Tibial nerve (tissue), 4 donors: ENCODE measurements around the gene C20orf202. TPM values are rescaled to one million over a fixed set of nuclear protein-coding genes. Genes with fewer than 3 reads are reported as not detected.
"Not testable (repeated sequence)": the region's sequence is repeated elsewhere in the genome, so short reads cannot be mapped to it uniquely, and the experiment has no call there.

Experiments
- DNase-seq, 2 donors: peaks; one replicate each; pipeline ENCODE4 v3.0.0-alpha.2; 2019; ENCODE audit warnings: low spot score in 2 of 2
- H3K27ac ChIP-seq, 4 donors: fragments of 200-600 bp; sonication (generic) in 3 of 4; one replicate each; pipeline ENCODE4 v1.5.1; 2017 to 2019; ENCODE audit warnings: mild to moderate bottlenecking in 1 of 4
- H3K27me3 ChIP-seq, 2 donors: fragments of 200-600 bp; sonication (generic) in 1 of 2; one replicate each; pipeline versions ENCODE4 v1.5.1 to v1.6.0; 2017 to 2019
- H3K36me3 ChIP-seq, 3 donors: fragments of 200-600 bp; sonication (generic); one replicate each; pipeline ENCODE4 v1.5.1; 2018 to 2019
- H3K4me1 ChIP-seq, 4 donors: fragments of 200-600 bp; sonication (generic) in 3 of 4; one replicate each; pipeline ENCODE4 v1.5.1; 2017 to 2019
- H3K4me3 ChIP-seq, 4 donors: fragments of 200-600 bp; sonication (generic) in 3 of 4; one replicate each; pipeline ENCODE4 v1.5.1; 2017 to 2019; ENCODE audit warnings: mild to moderate bottlenecking in 1 of 4, moderate library complexity in 1 of 4
- H3K9me3 ChIP-seq, 4 donors: fragments of 200-600 bp; sonication (generic) in 3 of 4; one replicate each; pipeline ENCODE4 v1.5.1; 2017 to 2019
- CTCF ChIP-seq, 5 experiments: fragments of 200-600 bp in 3 of 5; fragments of 450-650 bp in 2 of 5; sonication (generic) in 3 of 5; IDR thresholded peaks; one replicate each; pipeline ENCODE4 v1.5.1; 2016 to 2019; ENCODE audit warnings: antibody characterized with exemption in 5 of 5, mild to moderate bottlenecking in 3 of 5, moderate library complexity in 2 of 5
- EP300 ChIP-seq, 2 donors: sonication (generic); formaldehyde crosslinking; IDR thresholded peaks; one replicate each; pipeline ENCODE4 v1.6.1; 2017; ENCODE audit warnings: antibody characterized with exemption in 2 of 2, mild to moderate bottlenecking in 1 of 2
- POLR2A ChIP-seq, 2 donors: fragments of 450-650 bp; IDR thresholded peaks; one replicate each; pipeline ENCODE4 v1.6.1; 2017; ENCODE audit warnings: antibody characterized with exemption in 2 of 2, mild to moderate bottlenecking in 2 of 2, moderate library complexity in 2 of 2
- WGBS, 2 donors: methylation state at CpG; one replicate each; pipeline ENCODE4 v1.1.5; 2018; 5-methylcytosine and 5-hydroxymethylcytosine counted together
- total RNA-seq, 4 donors: library from RNA; depleted of rRNA; stranded (reverse); fragments of >200 nt; gene quantifications; one replicate each; pipeline ENCODE4 v1.1.0, GENCODE V29; 2016

Gene C20orf202
- total RNA-seq, 4 donors from 2014 or later: 0.59 TPM; not detected in 3

GRCh38 chr20:1210501-1210900 is 7.2 kb downstream of the C20orf202 start:
- H3K9me3 ChIP-seq: no peaks in the 10 kb centered on the region
- WGBS, 2 donors: 93% methylated on average over 1 of the region's 1 CpG
- TF ChIP-seq CTCF (IDR thresholded peaks at IDR 0.05) (no peak), EP300 (IDR thresholded peaks at IDR 0.05) (no peak), POLR2A (IDR thresholded peaks at IDR 0.05) (no peak)
- H3K27me3 ChIP-seq: peaks cover 0 to 4% of the 10 kb centered on the region in 2 donors
- H3K36me3 ChIP-seq: no peaks in the 10 kb centered on the region
- H3K4me3 ChIP-seq: no peak overlapping the region
- peaks cover 0 to 11% (median 4%) of the 10 kb centered on the region in 4 donors for H3K4me1 ChIP-seq
- H3K27ac ChIP-seq: no peak overlapping the region
- no peak for DNase-seq

GRCh38 chr20:1212023-1212422 is 8.8 kb downstream of the C20orf202 start:
- Histone ChIP-seq H3K27ac (no peak overlapping the region), H3K36me3 (no peaks in the 10 kb centered on the region), H3K4me1 (peaks cover 0 to 7% (median 4%) of the 10 kb centered on the region in 4 donors), H3K4me3 (no peak overlapping the region), H3K27me3 (peaks cover 0 to 4% of the 10 kb centered on the region in 2 donors), H3K9me3 (no peaks in the 10 kb centered on the region)
- no peak for DNase-seq
- no peak for TF ChIP-seq EP300 (IDR thresholded peaks at IDR 0.05)
- TF ChIP-seq CTCF (IDR thresholded peaks at IDR 0.05): no peak

GRCh38 chr20:1212607-1213396 is 9.5 kb downstream of the C20orf202 start:
- Histone ChIP-seq H3K27ac (no peak overlapping the region), H3K9me3 (no peaks in the 10 kb centered on the region), H3K4me1 (peaks cover 0 to 7% (median 4%) of the 10 kb centered on the region in 4 donors), H3K4me3 (no peak overlapping the region), H3K36me3 (no peaks in the 10 kb centered on the region), H3K27me3 (peaks cover 0 to 4% of the 10 kb centered on the region in 2 donors)
- TF ChIP-seq EP300 (IDR thresholded peaks at IDR 0.05): no peak
- TF ChIP-seq CTCF (IDR thresholded peaks at IDR 0.05): peak; percentile 71 to 82 (median 76)
- DNase-seq: peak in 1 of 2 donors; percentile 64
- 14 to 15% methylated on average over 21 of the region's 21 CpGs for WGBS, 2 donors

GRCh38 chr20:1214838-1215261 is 11.6 kb downstream of the C20orf202 start:
- DNase-seq: no peak
- H3K27me3 ChIP-seq: peaks cover 0 to 4% of the 10 kb centered on the region in 2 donors
- WGBS, 2 donors: 70 to 78% methylated on average over 4 of the region's 4 CpGs
- no peak overlapping the region for H3K27ac ChIP-seq
- peaks cover 0 to 7% (median 4%) of the 10 kb centered on the region in 4 donors for H3K4me1 ChIP-seq
- TF ChIP-seq EP300 (IDR thresholded peaks at IDR 0.05) (no peak), CTCF (IDR thresholded peaks at IDR 0.05) (no peak), POLR2A (IDR thresholded peaks at IDR 0.05) (no peak)
- no peaks in the 10 kb centered on the region for H3K9me3 ChIP-seq
- no peak overlapping the region for H3K4me3 ChIP-seq
- no peaks in the 10 kb centered on the region for H3K36me3 ChIP-seq

GRCh38 chr20:1215386-1216170 is 12.3 kb downstream of the C20orf202 start:
- Histone ChIP-seq H3K4me3 (no peak overlapping the region), H3K27ac (no peak overlapping the region), H3K9me3 (no peaks in the 10 kb centered on the region), H3K27me3 (peaks cover 0 to 4% of the 10 kb centered on the region in 2 donors), H3K4me1 (peaks cover 0 to 7% (median 4%) of the 10 kb centered on the region in 4 donors), H3K36me3 (no peaks in the 10 kb centered on the region)
- 72 to 74% methylated on average over 11 of the region's 11 CpGs for WGBS, 2 donors
- no peak for DNase-seq
- TF ChIP-seq POLR2A (IDR thresholded peaks at IDR 0.05) (no peak), CTCF (IDR thresholded peaks at IDR 0.05) (no peak), EP300 (IDR thresholded peaks at IDR 0.05) (no peak)

GRCh38 chr20:1216527-1217427 is 13.5 kb downstream of the C20orf202 start:
- H3K36me3 ChIP-seq, H3K27ac ChIP-seq, H3K4me1 ChIP-seq, H3K9me3 ChIP-seq, H3K4me3 ChIP-seq, DNase-seq, H3K27me3 ChIP-seq: not testable (repeated sequence)
- 78 to 79% methylated on average over 17 to 19 of the region's 19 CpGs for WGBS, 2 donors

- peaks cover 0 to 18% of the 10 kb centered on the region in 2 donors for H3K27me3 ChIP-seq
- DNase-seq, H3K36me3 ChIP-seq, H3K4me3 ChIP-seq, H3K27ac ChIP-seq: not testable (repeated sequence)
- peaks cover 0 to 22% (median 10%) of the 10 kb centered on the region in 4 donors for H3K4me1 ChIP-seq
- peaks cover 0 to 18% (median 0%) of the 10 kb centered on the region in 4 donors for H3K9me3 ChIP-seq
- WGBS, 2 donors: 81 to 84% methylated on average over 4 of the region's 4 CpGs
Observed at GRCh38 chr20:1222750-1223149, 19.5 kb downstream of the C20orf202 start.
